Measurements from ENCODE around the gene CTNND2.
"Not testable (repeated sequence)": the region's sequence is repeated elsewhere in the genome, so short reads cannot be mapped to it uniquely, and the experiment has no call there.

The CTNND2 gene

GRCh38 chr5:11869203-11869602 lies 35.0 kb downstream of the CTNND2 start:
- DNase-seq = no peak

GRCh38 chr5:11863911-11864310 lies 40.3 kb downstream of the CTNND2 start:
- no peak for DNase-seq

GRCh38 chr5:11857391-11857790 lies 46.9 kb downstream of the CTNND2 start:
- DNase-seq = no peak

- no peak for DNase-seq
These were observed 49.3 kb downstream of the CTNND2 start for GRCh38 chr5:11854936-11855335.

GRCh38 chr5:11853796-11854195 lies 50.5 kb downstream of the CTNND2 start:
- DNase-seq = no peak

- no peak for DNase-seq
These were observed 51.1 kb downstream of the CTNND2 start for GRCh38 chr5:11853140-11853539.

- DNase-seq = no peak
These were observed 51.5 kb downstream of the CTNND2 start for GRCh38 chr5:11852717-11853087.

GRCh38 chr5:11851965-11852716 lies 52.1 kb downstream of the CTNND2 start:
- no peak for DNase-seq

- no peak for DNase-seq
These were observed 52.8 kb downstream of the CTNND2 start for GRCh38 chr5:11851416-11851815.

GRCh38 chr5:11828566-11828965 lies 75.7 kb downstream of the CTNND2 start:
- not testable (repeated sequence) for DNase-seq

GRCh38 chr5:11822598-11822997 lies 81.6 kb downstream of the CTNND2 start:
- no peak for DNase-seq

- DNase-seq = no peak
These were observed 88.3 kb downstream of the CTNND2 start for GRCh38 chr5:11815916-11816315.

GRCh38 chr5:11815481-11815880 lies 88.8 kb downstream of the CTNND2 start:
- DNase-seq = no peak

- no peak for DNase-seq
These were observed 89.9 kb downstream of the CTNND2 start for GRCh38 chr5:11814373-11814772.

GRCh38 chr5:11809407-11809806 lies 94.8 kb downstream of the CTNND2 start:
- DNase-seq = no peak

- DNase-seq = no peak
These were observed 100.8 kb downstream of the CTNND2 start for GRCh38 chr5:11803436-11803835.

GRCh38 chr5:11801061-11801460 lies 103.2 kb downstream of the CTNND2 start:
- DNase-seq = no peak

GRCh38 chr5:11797132-11797531 lies 107.1 kb downstream of the CTNND2 start:
- DNase-seq = no peak

GRCh38 chr5:11793396-11793795 lies 110.8 kb downstream of the CTNND2 start:
- DNase-seq = no peak

GRCh38 chr5:11792621-11793020 lies 111.6 kb downstream of the CTNND2 start:
- DNase-seq = no peak

- DNase-seq = no peak
These were observed 112.5 kb downstream of the CTNND2 start for GRCh38 chr5:11791792-11792191.

- no peak for DNase-seq
These were observed 114.0 kb downstream of the CTNND2 start for GRCh38 chr5:11790201-11790600.

GRCh38 chr5:11785771-11786352 lies 118.4 kb downstream of the CTNND2 start:
- no peak for DNase-seq

GRCh38 chr5:11780641-11781345 lies 123.5 kb downstream of the CTNND2 start:
- no peak for DNase-seq
